NB4 (cell line): Measurements from ENCODE around the gene ZSWIM6.

Experiments used
- MYC ChIP-seq: IDR thresholded peaks from 2 replicates; pipeline ENCODE4 v1.6.1; 2011; ENCODE audit warnings: low read depth, low read length
- POLR2A ChIP-seq: IDR thresholded peaks from 2 replicates; pipeline ENCODE4 v1.6.1; 2011; ENCODE audit warnings: mild to moderate bottlenecking; ENCODE audit not compliant: insufficient read length; ENCODE audit errors: extremely low read depth
- TF ChIP-seq, protein P1 (sequence below): IDR thresholded peaks from one replicate; pipeline ENCODE4 v1.5.1; 2012; ENCODE audit warnings: low read depth, low read length
- TF ChIP-seq, protein P2 (sequence below): IDR thresholded peaks from 2 replicates; pipeline ENCODE4 v1.6.1; 2011; ENCODE audit warnings: low read depth, low read length

DNA sequence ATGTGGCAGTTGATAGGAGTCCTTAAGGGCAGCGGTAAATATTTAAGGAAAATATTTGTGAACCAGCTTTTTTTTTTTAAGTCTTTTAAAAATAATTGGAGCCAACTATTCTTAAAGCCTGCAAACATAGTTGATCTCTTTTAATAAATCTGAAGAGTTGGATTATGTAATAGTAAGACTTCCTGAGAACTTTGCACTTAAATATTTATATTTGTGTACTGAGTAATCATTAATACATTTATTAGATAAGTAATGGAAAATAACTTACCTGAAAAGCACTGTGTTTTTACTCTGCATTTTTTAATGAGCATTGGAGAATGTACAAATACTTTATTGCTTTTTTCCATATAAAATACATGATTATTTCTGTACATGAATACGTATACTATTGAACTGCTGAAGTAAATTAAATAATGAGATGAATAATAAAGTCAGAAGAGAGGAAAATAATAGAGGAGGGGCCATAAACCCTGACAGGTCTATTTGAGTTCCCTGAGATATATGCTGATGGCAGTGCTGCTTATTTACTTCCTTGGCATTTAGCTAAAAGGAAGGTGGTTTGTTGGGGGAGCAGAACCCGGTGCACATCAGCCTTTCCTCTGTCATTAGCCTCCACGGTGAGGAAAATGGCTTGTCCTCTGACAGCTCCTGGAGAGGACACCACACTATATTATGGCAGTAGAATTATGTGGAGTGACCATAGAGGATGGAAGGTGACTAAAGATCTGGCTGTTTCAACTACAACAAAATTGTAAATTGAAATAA lies 148.0 kb downstream of the ZSWIM6 start:
- TF ChIP-seq POLR2A (no peak), MYC (no peak)
- TF ChIP-seq, protein P1, sequence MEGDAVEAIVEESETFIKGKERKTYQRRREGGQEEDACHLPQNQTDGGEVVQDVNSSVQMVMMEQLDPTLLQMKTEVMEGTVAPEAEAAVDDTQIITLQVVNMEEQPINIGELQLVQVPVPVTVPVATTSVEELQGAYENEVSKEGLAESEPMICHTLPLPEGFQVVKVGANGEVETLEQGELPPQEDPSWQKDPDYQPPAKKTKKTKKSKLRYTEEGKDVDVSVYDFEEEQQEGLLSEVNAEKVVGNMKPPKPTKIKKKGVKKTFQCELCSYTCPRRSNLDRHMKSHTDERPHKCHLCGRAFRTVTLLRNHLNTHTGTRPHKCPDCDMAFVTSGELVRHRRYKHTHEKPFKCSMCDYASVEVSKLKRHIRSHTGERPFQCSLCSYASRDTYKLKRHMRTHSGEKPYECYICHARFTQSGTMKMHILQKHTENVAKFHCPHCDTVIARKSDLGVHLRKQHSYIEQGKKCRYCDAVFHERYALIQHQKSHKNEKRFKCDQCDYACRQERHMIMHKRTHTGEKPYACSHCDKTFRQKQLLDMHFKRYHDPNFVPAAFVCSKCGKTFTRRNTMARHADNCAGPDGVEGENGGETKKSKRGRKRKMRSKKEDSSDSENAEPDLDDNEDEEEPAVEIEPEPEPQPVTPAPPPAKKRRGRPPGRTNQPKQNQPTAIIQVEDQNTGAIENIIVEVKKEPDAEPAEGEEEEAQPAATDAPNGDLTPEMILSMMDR = no peak
- TF ChIP-seq, protein P2, sequence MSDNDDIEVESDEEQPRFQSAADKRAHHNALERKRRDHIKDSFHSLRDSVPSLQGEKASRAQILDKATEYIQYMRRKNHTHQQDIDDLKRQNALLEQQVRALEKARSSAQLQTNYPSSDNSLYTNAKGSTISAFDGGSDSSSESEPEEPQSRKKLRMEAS = no peak
